Naive thymus-derived CD8-positive, alpha-beta T cell (primary cell): ENCODE measurements around the gene EVI5L. TPM values are rescaled to one million over a fixed set of nuclear protein-coding genes. Genes with fewer than 3 reads are reported as not detected.

Source experiments
- ATAC-seq, 2 donors: fragments of 150-1000 bp; cut with Tn5 transposase in 1 of 2; sonication (Bioruptor Pico), chemical (Tn5 transposase) in 1 of 2; 1 replicate in 1 of 2; 2 replicates in 1 of 2; pipeline ENCODE4 v1.10.0; 2021; ENCODE audit warnings: mild to moderate bottlenecking in 2 of 2, moderate library complexity in 2 of 2
- POLR2A ChIA-PET: fragments of 350-600 bp; sonication (Branson Sonifier 250); formaldehyde crosslinking; loops from one replicate; lab custom pipeline; 2021; ENCODE audit warnings: antibody characterized with exemption; lab: Charles Lee
- DNase-seq, 10 donors: peaks; one replicate each; pipeline versions ENCODE4 v3.0.0 to v3.0.0-alpha.2; 2020 to 2022
- H3K27ac Mint-ChIP-seq, 10 donors: one replicate each; pipeline ENCODE4 v1.8.0; 2020 to 2022; ENCODE audit warnings: mild to moderate bottlenecking in 10 of 10, mixed read lengths in 10 of 10, moderate library complexity in 4 of 10, inconsistent platforms in 1 of 10
- H3K27me3 Mint-ChIP-seq, 5 donors: one replicate each; pipeline ENCODE4 v1.8.0; 2021 to 2022; ENCODE audit warnings: mixed read lengths in 5 of 5
- H3K36me3 Mint-ChIP-seq, 3 donors: one replicate each; pipeline ENCODE4 v1.8.0; 2020 to 2022; ENCODE audit warnings: mixed read lengths in 3 of 3, mild to moderate bottlenecking in 2 of 3, inconsistent platforms in 1 of 3
- H3K4me1 Mint-ChIP-seq, 4 donors: one replicate each; pipeline ENCODE4 v1.8.0; 2021 to 2022; ENCODE audit warnings: mixed read lengths in 4 of 4
- H3K4me3 Mint-ChIP-seq, 10 donors: one replicate each; pipeline ENCODE4 v1.8.0; 2020 to 2022; ENCODE audit warnings: mild to moderate bottlenecking in 10 of 10, mixed read lengths in 10 of 10, moderate library complexity in 6 of 10, inconsistent platforms in 1 of 10
- H3K9me3 Mint-ChIP-seq, 9 donors: one replicate each; pipeline ENCODE4 v1.8.0; 2020 to 2022; ENCODE audit warnings: mixed read lengths in 9 of 9, mild to moderate bottlenecking in 3 of 9, inconsistent platforms in 1 of 9, moderate library complexity in 1 of 9
- polyA plus RNA-seq, 3 donors: library from polyadenylated mRNA; unstranded; fragments of 300-500 nt; fragmentation: Illumina TruSeq; gene quantifications; one replicate each; pipeline ENCODE4 v1.2.3, GENCODE V29; 2021
- total RNA-seq, 8 experiments: library from RNA in 2 of 8; stranded (reverse) in 2 of 8; gene quantifications; one replicate each; pipeline ENCODE4 v1.2.3 and lab custom pipeline; 2021 to 2026

EVI5L gene
- total and polyA plus RNA-seq, 5 experiments from 2014 or later, result 1.1 to 11.5 (median 2.7) TPM

DNA sequence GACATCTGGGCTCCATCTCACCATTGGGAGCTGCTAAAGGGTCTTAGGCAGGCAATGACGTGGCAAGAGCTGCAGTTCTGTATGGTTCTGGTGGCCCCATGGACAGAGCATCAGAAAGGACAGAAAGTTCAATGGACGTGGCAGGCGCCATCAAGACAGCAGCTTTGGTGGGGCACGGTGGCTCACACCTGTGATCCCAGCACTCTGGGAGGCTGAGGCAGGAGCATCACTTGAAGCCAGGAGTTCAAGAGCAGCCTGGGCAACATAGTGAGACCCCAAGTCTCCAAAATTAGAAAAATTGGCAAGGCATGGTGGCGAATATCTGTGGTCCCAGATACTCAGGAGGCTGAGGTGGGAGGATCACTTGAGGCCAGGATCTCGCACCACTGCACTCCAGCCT, 9.5 kb downstream of the EVI5L start:
- Mint-ChIP-seq H3K27me3 (no peaks in the 10 kb centered on the region), H3K36me3 (no peaks in the 10 kb centered on the region), H3K9me3 (no peaks in the 10 kb centered on the region), H3K27ac (peak overlapping the region in 1 of 10 donors; percentile 29), H3K4me1 (peaks cover 0 to 6% (median 2%) of the 10 kb centered on the region in 4 donors), H3K4me3 (no peak overlapping the region)
- POLR2A ChIA-PET, result interaction anchor here (0.7 kb wide), 1 partner anchor 333 kb away, joined by 3 read pairs; no protein-coding TSS in a partner anchor
- DNase-seq (no peak), ATAC-seq (no peak)

DNA sequence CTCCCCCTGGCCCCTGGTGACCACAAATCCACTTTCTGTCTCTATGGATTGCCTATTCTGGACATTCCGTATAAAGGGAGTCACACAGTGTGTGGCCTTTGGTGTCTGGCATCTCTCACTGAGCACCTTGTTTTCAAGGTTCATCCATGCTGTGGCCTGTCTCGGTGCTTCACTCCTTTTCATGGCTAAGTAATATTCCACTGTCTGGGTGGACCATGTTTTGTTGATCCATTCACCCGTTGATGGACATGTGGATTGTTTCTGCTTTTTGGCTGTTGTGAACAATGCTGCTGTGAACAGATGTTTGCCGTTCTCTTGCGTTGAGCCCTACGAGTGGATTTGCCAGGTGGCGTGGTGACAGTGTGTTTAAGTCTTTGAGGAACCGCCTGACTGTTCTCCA, 10.6 kb downstream of the EVI5L start:
- POLR2A ChIA-PET, result no interaction called here
- DNase-seq, result no peak
- H3K4me3 Mint-ChIP-seq, result no peak overlapping the region

DNA sequence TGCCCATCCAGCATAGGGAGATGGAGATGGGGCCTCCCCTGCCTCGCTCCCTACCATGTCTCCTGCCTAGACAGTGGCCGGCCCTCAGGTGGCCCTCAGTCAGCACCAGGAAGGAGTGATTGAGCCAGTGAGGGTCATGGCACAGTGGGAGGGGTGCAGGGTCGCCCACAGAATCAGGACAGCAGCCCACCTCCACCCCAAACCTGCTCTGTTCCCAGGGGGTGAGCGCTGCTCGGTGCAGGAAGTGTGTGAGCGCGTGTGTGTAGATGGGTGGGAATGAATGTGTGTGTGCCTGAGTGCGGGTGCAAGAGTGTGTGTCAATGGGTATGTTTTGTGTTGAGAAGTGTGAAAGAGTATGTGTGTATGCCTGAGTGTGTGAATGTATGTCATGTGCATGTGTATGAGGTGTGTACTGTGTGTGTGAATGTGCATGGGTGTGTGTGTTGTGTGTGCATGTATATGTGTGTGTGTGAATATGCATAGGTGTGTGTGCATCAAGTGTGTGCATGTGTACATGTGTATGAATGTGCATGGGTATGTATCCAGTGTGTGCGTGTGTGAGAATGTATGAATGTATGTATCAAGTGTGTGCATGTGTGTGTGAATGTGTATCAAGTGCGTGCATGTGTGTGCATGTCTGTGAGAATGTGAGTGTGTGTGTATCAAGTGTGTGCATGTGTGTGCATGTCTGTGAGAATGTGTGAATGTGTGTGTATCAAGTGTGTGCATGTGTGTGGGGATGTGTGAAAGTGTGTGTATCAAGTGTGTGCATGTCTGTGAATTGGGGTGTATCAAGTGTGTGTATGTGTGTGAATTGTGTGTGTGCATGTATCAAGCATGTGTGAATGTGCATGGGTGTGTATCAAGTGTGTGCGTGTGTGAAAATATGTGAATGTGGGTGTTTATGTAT, 12.0 kb downstream of the EVI5L start:
- Mint-ChIP-seq H3K4me1 (peaks cover 0 to 7% (median 1%) of the 10 kb centered on the region in 4 donors), H3K4me3 (no peak overlapping the region), H3K27ac (no peak overlapping the region), H3K27me3 (no peaks in the 10 kb centered on the region), H3K9me3 (no peaks in the 10 kb centered on the region), H3K36me3 (no peaks in the 10 kb centered on the region)
- POLR2A ChIA-PET, result no interaction called here
- ATAC-seq, result no peak
- no peak for DNase-seq

More for the DNA sequence above, 10.6 kb downstream of the EVI5L start:
- no peak overlapping the region for H3K27ac Mint-ChIP-seq
- no peaks in the 10 kb centered on the region for H3K9me3 Mint-ChIP-seq
- ATAC-seq, result no peak
- peaks cover 0 to 9% (median 2%) of the 10 kb centered on the region in 4 donors for H3K4me1 Mint-ChIP-seq
- no peaks in the 10 kb centered on the region for H3K27me3 Mint-ChIP-seq
- no peaks in the 10 kb centered on the region for H3K36me3 Mint-ChIP-seq

GRCh38 chr19:7842661-7843294, 12.8 kb downstream of the EVI5L start:
- H3K27me3 Mint-ChIP-seq, result no peaks in the 10 kb centered on the region
- no peak overlapping the region for H3K27ac Mint-ChIP-seq
- H3K36me3 Mint-ChIP-seq, result no peaks in the 10 kb centered on the region
- H3K4me3 Mint-ChIP-seq, result no peak overlapping the region
- H3K4me1 Mint-ChIP-seq, result peaks cover 0 to 7% (median 1%) of the 10 kb centered on the region in 4 donors
- ATAC-seq (no peak), DNase-seq (no peak)
- H3K9me3 Mint-ChIP-seq, result no peaks in the 10 kb centered on the region
- POLR2A ChIA-PET, result no interaction called here

- no peak overlapping the region for H3K4me3 Mint-ChIP-seq
- DNase-seq (no peak), ATAC-seq (no peak)
- POLR2A ChIA-PET, result interaction anchor here (0.7 kb wide), 1 partner anchor 14 kb away, joined by 3 read pairs; no protein-coding TSS in a partner anchor
- H3K27me3 Mint-ChIP-seq, result no peaks in the 10 kb centered on the region
- no peaks in the 10 kb centered on the region for H3K9me3 Mint-ChIP-seq
- H3K36me3 Mint-ChIP-seq, result no peaks in the 10 kb centered on the region
- H3K4me1 Mint-ChIP-seq, result peaks cover 0 to 6% (median 1%) of the 10 kb centered on the region in 4 donors
- no peak overlapping the region for H3K27ac Mint-ChIP-seq
These were observed 13.5 kb downstream of the EVI5L start for GRCh38 chr19:7843521-7843920.

DNA sequence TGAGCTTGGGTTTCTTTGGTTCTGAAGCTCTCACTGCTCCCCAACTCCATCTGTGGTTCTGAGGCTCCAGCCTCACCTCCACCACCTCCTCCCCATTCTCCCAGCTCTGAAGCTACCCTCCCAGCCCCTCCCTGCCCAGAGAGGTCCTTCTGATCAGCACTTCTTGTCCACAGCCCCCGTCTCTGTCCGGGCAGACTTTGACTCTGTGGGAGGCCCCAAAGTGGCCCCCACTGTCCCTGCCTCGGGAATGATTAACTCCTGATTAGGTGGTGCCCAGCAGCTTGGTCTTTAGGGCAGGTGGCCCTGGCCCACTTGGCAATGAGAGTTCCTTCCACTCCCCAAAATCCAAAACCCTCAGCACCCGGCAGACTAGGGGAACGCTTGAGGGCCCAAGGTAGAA, 14.4 kb downstream of the EVI5L start:
- peaks cover 0 to 2% (median 1%) of the 10 kb centered on the region in 4 donors for H3K4me1 Mint-ChIP-seq
- no peak overlapping the region for H3K27ac Mint-ChIP-seq
- H3K9me3 Mint-ChIP-seq, result no peaks in the 10 kb centered on the region
- no peaks in the 10 kb centered on the region for H3K36me3 Mint-ChIP-seq
- DNase-seq (no peak), ATAC-seq (no peak)
- H3K27me3 Mint-ChIP-seq, result no peaks in the 10 kb centered on the region
- POLR2A ChIA-PET, result interaction anchor here (0.7 kb wide), 2 partner anchors 15 to 158 kb away, joined by 3 to 4 read pairs; no protein-coding TSS in a partner anchor
- H3K4me3 Mint-ChIP-seq, result no peak overlapping the region

GRCh38 chr19:7844951-7845350, 14.9 kb downstream of the EVI5L start:
- ATAC-seq, result no peak
- Mint-ChIP-seq H3K27me3 (no peaks in the 10 kb centered on the region), H3K9me3 (no peaks in the 10 kb centered on the region), H3K4me1 (peaks cover 0 to 2% (median under 1%) of the 10 kb centered on the region in 4 donors), H3K4me3 (no peak overlapping the region), H3K27ac (peak overlapping the region in 1 of 10 donors; percentile 11), H3K36me3 (no peaks in the 10 kb centered on the region)
- DNase-seq, result no peak
- POLR2A ChIA-PET, result no interaction called here

GRCh38 chr19:7845390-7846154, 15.6 kb downstream of the EVI5L start:
- no peaks in the 10 kb centered on the region for H3K9me3 Mint-ChIP-seq
- H3K36me3 Mint-ChIP-seq, result no peaks in the 10 kb centered on the region
- POLR2A ChIA-PET, result no interaction called here
- H3K27me3 Mint-ChIP-seq, result no peaks in the 10 kb centered on the region
- DNase-seq (no peak), ATAC-seq (no peak)
- H3K27ac Mint-ChIP-seq, result no peak overlapping the region
- H3K4me1 Mint-ChIP-seq, result peaks cover 0 to 2% (median 0%) of the 10 kb centered on the region in 4 donors
- H3K4me3 Mint-ChIP-seq, result no peak overlapping the region

- H3K27me3 Mint-ChIP-seq, result no peaks in the 10 kb centered on the region
- ATAC-seq (no peak), DNase-seq (no peak)
- H3K9me3 Mint-ChIP-seq, result no peaks in the 10 kb centered on the region
- H3K4me1 Mint-ChIP-seq, result peaks cover 0 to 2% (median 0%) of the 10 kb centered on the region in 4 donors
- H3K4me3 Mint-ChIP-seq, result no peak overlapping the region
- no peaks in the 10 kb centered on the region for H3K36me3 Mint-ChIP-seq
- POLR2A ChIA-PET, result no interaction called here
- H3K27ac Mint-ChIP-seq, result no peak overlapping the region
These were observed 16.2 kb downstream of the EVI5L start for GRCh38 chr19:7846155-7846646.

DNA sequence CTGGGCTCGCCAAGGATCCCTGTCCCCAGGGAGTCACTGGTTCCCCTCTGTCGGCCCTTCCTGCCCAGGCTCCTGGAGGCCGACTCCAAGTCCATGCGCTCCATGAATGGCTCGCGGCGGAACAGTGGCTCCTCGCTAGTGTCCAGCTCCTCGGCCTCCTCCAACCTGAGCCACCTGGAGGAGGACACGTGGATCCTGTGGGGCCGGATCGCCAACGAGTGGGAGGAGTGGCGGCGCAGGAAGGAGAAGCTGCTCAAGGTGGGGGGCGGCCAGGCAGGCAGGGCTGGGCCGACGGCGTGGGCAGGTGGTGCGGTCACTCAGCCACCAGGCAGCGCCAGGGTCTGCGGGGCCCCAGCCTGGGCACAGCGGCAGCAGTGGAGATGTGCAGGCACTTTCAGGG, 17.6 kb downstream of the EVI5L start:
- POLR2A ChIA-PET, result interaction anchor here (0.7 kb wide), 1 partner anchor 740 kb away, joined by 4 read pairs; no protein-coding TSS in a partner anchor
- no peaks in the 10 kb centered on the region for H3K9me3 Mint-ChIP-seq
- no peaks in the 10 kb centered on the region for H3K27me3 Mint-ChIP-seq
- ATAC-seq (no peak), DNase-seq (no peak)
- H3K4me1 Mint-ChIP-seq, result peaks cover 0 to 2% (median under 1%) of the 10 kb centered on the region in 4 donors
- no peaks in the 10 kb centered on the region for H3K36me3 Mint-ChIP-seq
- no peak overlapping the region for H3K27ac Mint-ChIP-seq
- H3K4me3 Mint-ChIP-seq, result no peak overlapping the region

GRCh38 chr19:7848779-7849457, 18.9 kb downstream of the EVI5L start:
- no peaks in the 10 kb centered on the region for H3K36me3 Mint-ChIP-seq
- H3K27ac Mint-ChIP-seq, result peak overlapping the region in 1 of 10 donors; percentile 21
- POLR2A ChIA-PET, result no interaction called here
- H3K9me3 Mint-ChIP-seq, result no peaks in the 10 kb centered on the region
- ATAC-seq, result no peak
- no peaks in the 10 kb centered on the region for H3K27me3 Mint-ChIP-seq
- H3K4me1 Mint-ChIP-seq, result peaks cover 0 to 10% (median 9%) of the 10 kb centered on the region in 4 donors
- DNase-seq, result no peak
- H3K4me3 Mint-ChIP-seq, result no peak overlapping the region

DNA sequence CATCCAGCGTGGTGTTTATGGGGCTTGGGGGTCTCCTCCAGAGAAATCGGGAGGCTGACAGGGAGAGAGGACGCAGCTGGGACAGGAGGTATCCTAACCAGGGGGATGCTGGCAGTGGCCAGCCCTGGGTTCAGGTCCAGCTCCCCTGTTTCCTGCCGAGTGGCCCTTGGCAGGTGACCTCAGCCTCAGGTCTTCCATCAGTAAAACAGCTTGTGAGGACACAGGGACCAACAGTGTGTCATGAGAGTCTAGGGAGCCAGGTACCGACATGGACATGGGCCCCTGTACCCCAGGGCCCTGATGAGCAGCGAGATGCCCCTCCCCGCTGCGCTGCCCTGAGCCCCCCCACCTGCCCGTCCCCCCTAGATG, 19.6 kb downstream of the EVI5L start:
- H3K4me3 Mint-ChIP-seq, result no peak overlapping the region
- H3K27ac Mint-ChIP-seq, result no peak overlapping the region
- DNase-seq (no peak), ATAC-seq (no peak)
- no peaks in the 10 kb centered on the region for H3K36me3 Mint-ChIP-seq
- POLR2A ChIA-PET, result no interaction called here
- H3K27me3 Mint-ChIP-seq, result no peaks in the 10 kb centered on the region
- H3K9me3 Mint-ChIP-seq, result no peaks in the 10 kb centered on the region
- H3K4me1 Mint-ChIP-seq, result peaks cover 0 to 10% (median 9%) of the 10 kb centered on the region in 4 donors
